AG04450 (cell line): ENCODE results near the gene VAC14. TPM values are rescaled to one million over a fixed set of nuclear protein-coding genes. Genes with fewer than 3 reads are reported as not detected.
"Not testable (repeated sequence)": the region's sequence is repeated elsewhere in the genome, so short reads cannot be mapped to it uniquely, and the experiment has no call there.

Experiments used
- CTCF ChIA-PET: fragments of 300-600, 350-600 bp; formaldehyde crosslinking; extraction: SDS; loops from one replicate; lab custom pipeline; 2022; ENCODE audit warnings: antibody characterized with exemption, inconsistent platforms; lab: Charles Lee
- POLR2A ChIA-PET: fragments of 350-600 bp; formaldehyde crosslinking; extraction: SDS; loops from one replicate; lab custom pipeline; 2021; ENCODE audit warnings: antibody characterized with exemption, inconsistent platforms; lab: Yijun Ruan, JAX
- DNase-seq: peaks from one replicate; pipeline ENCODE4 v3.0.0-alpha.2; 2011; ENCODE audit warnings: low read depth, low spot score
- H3K27ac ChIP-seq: one replicate; pipeline ENCODE4 v1.5.1; 2012; ENCODE audit warnings: low read depth, low read length, control low read depth
- H3K27me3 ChIP-seq: one replicate; pipeline ENCODE4 v1.6.0; 2012; ENCODE audit warnings: low read length; ENCODE audit not compliant: control insufficient read depth, insufficient read depth
- H3K4me3 ChIP-seq: 2 replicates; pipeline ENCODE4 v1.5.1; 2011; ENCODE audit warnings: mild to moderate bottlenecking, low read depth, low read length, control low read depth
- H3K9me3 ChIP-seq: 2 replicates; pipeline ENCODE4 v1.5.1; 2012; ENCODE audit warnings: low read length; ENCODE audit not compliant: control insufficient read depth, insufficient read depth
- polyA plus RNA-seq: library from polyadenylated mRNA; depleted of rRNA; stranded (reverse); fragments of >200 nt; gene quantifications from 2 replicates; pipeline ENCODE4 v1.2.3, GENCODE V29; 2011
- TF ChIP-seq, protein P1 (sequence below): IDR thresholded peaks from 2 replicates; pipeline ENCODE4 v1.5.1; 2011; ENCODE audit warnings: low read depth, low read length, control low read depth, inconsistent platforms

Gene VAC14
- polyA plus RNA-seq, 1 experiment, result 30.2 TPM

GRCh38 chr16:70746040-70746707, 54.8 kb downstream of the VAC14 start:
- Histone ChIP-seq H3K4me3 (no peak overlapping the region), H3K27ac (peak overlapping the region; percentile 97), H3K9me3 (peaks cover 8% of the 10 kb centered on the region; the same call in 1 of the 2 replicates), H3K27me3 (no peaks in the 10 kb centered on the region)
- no peak for DNase-seq
- ChIA-PET POLR2A (interaction anchor here (0.8 to 1.8 kb wide), 6 partner anchors 15 to 173 kb away, joined by 3 to 9 read pairs (median 4); partner anchors contain the start of gene MTSS2), CTCF (interaction anchor here (1.1 to 1.7 kb wide), 3 partner anchors 8 to 67 kb away, joined by 6 to 7 read pairs (median 6); no protein-coding TSS in a partner anchor)
- TF ChIP-seq, protein P1, sequence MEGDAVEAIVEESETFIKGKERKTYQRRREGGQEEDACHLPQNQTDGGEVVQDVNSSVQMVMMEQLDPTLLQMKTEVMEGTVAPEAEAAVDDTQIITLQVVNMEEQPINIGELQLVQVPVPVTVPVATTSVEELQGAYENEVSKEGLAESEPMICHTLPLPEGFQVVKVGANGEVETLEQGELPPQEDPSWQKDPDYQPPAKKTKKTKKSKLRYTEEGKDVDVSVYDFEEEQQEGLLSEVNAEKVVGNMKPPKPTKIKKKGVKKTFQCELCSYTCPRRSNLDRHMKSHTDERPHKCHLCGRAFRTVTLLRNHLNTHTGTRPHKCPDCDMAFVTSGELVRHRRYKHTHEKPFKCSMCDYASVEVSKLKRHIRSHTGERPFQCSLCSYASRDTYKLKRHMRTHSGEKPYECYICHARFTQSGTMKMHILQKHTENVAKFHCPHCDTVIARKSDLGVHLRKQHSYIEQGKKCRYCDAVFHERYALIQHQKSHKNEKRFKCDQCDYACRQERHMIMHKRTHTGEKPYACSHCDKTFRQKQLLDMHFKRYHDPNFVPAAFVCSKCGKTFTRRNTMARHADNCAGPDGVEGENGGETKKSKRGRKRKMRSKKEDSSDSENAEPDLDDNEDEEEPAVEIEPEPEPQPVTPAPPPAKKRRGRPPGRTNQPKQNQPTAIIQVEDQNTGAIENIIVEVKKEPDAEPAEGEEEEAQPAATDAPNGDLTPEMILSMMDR, result no peak

DNA sequence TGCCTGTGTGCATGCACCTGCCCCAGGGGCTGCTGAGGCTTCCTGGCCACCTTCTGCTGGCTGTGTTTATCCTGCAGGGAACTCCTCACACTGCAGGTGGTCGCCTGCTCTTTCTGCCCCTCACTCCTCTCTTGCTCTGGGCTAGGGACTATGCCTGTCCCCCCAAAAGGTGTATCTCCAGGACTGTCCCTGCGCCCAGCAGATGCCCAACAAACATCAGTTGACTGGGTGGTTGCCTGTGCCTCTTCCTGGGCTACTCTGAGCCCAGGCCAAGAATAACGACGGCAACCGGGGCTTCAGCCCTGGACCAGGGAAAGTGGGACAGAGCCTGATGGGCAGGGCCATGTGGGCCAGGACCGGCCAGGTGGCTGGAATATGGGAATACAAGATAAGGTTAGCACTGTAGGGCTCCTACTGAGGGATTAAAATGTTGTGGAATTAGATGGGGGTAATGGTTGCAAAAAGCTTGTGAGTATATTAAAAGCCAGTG, 55.4 kb downstream of the VAC14 start:
- DNase-seq, result no peak
- no peak overlapping the region for H3K4me3 ChIP-seq
- POLR2A ChIA-PET, result interaction anchor here (1.6 to 1.8 kb wide), 2 partner anchors 15 to 39 kb away, joined by 4 to 9 read pairs; no protein-coding TSS in a partner anchor

DNA sequence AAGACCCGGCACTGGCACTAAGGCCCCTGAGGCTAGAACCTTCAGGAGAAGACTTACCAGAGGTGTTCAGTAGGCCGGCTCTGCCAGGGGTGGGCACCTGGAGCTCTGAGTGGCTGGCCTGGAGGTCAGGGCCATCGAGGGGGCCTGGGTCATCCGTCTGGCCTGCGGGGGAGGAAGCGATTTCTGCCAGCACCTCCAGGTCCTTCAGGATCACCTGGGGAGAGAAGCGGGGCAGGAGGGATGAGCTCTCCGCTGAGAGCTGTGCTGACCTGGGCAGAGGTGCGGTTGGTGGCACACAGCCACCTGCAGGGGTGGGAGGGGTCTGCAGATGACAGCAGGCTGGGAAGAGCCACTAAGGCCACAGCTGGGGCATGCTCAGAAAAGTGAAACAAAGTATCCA, 56.6 kb downstream of the VAC14 start:
- CTCF ChIA-PET, result interaction anchor here (1.2 kb wide), 1 partner anchor 26 kb away, joined by 3 read pairs; no protein-coding TSS in a partner anchor
- no peak for DNase-seq
- Histone ChIP-seq H3K4me3 (no peak overlapping the region), H3K9me3 (peaks cover 8% of the 10 kb centered on the region; the same call in 1 of the 2 replicates), H3K27me3 (no peaks in the 10 kb centered on the region), H3K27ac (no peak overlapping the region)
- TF ChIP-seq, protein P1, result no peak
- POLR2A ChIA-PET, result interaction anchor here (0.9 kb wide), 1 partner anchor 16 kb away, joined by 5 read pairs; no protein-coding TSS in a partner anchor

More for the DNA sequence above, 55.4 kb downstream of the VAC14 start:
- peaks cover 8% of the 10 kb centered on the region; the same call in 1 of the 2 replicates for H3K9me3 ChIP-seq
- CTCF ChIA-PET, result interaction anchor here (1.3 to 1.7 kb wide), 2 partner anchors 26 to 66 kb away, joined by 6 to 7 read pairs; no protein-coding TSS in a partner anchor
- peak overlapping the region; percentile 97 for H3K27ac ChIP-seq
- TF ChIP-seq, protein P1, result no peak
- H3K27me3 ChIP-seq, result no peaks in the 10 kb centered on the region

DNA sequence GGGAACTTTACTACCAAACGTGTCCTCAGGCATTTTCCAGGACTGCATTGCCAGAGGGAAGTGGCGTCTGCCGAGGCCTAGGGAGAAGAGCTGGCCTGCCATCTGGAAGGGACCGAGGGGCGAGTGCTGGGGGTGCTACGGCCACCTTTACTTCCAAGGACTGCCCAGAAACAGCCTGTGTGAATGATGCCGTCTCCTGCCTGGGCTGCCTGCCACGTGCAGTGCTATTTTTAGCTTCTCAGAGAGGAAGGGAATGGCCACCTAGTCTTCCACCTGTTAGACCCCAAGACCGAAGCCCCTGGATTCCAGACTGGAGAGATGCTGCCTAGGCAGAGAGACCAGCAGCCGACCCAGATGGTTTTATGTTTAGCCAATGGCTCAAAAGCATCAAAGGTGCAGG, 57.2 kb downstream of the VAC14 start:
- Histone ChIP-seq H3K27ac (no peak overlapping the region), H3K27me3 (no peaks in the 10 kb centered on the region), H3K4me3 (no peak overlapping the region), H3K9me3 (peaks cover 8% of the 10 kb centered on the region; the same call in 1 of the 2 replicates)
- POLR2A ChIA-PET, result no interaction called here
- no peak for DNase-seq
- CTCF ChIA-PET, result interaction anchor here (1.2 kb wide), 1 partner anchor 27 kb away, joined by 3 read pairs; no protein-coding TSS in a partner anchor
- TF ChIP-seq, protein P1, result no peak

DNA sequence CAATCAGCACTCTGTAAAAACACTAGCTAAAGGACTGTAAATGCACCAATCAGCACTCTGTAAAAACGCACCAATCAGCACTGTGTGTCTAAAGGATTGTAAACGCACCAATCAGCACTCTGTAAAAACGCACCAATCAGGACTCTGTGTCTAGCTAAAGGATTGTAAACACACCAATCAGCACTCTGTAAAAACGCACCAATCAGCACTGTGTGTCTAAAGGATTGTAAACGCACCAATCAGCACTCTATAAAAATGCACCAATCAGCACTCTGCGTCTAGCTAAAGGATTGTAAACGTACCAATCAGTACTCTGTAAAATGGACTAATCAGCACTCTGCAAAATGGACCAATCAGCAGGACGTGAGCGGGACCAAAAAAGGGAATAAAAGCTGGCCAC, 58.0 kb downstream of the VAC14 start:
- H3K4me3 ChIP-seq, POLR2A ChIA-PET, H3K27me3 ChIP-seq, H3K9me3 ChIP-seq, DNase-seq, H3K27ac ChIP-seq: not testable (repeated sequence)
- CTCF ChIA-PET, result interaction anchor here (1.2 kb wide), 1 partner anchor 27 kb away, joined by 3 read pairs; no protein-coding TSS in a partner anchor
